ENCODE measurements around the gene HES4.

GRCh38 chr1:971751-972506 lies 28.0 kb downstream of the HES4 start:
- no peak for TF ChIP-seq GLI2 (tag by site-specific recombination; IDR thresholded peaks at IDR 0.05; ENCODE audit: borderline replicate concordance, low read depth)
- no peak for TF ChIP-seq CTCF (tag by site-specific recombination; IDR thresholded peaks at IDR 0.05)
- no peak for TF ChIP-seq ZBTB7A (tag by site-specific recombination; IDR thresholded peaks at IDR 0.05; ENCODE audit: low read depth)

All from HEK293 (cell line).